Measurements from ENCODE around the gene ALDH3A1.

The ALDH3A1 gene

DNA sequence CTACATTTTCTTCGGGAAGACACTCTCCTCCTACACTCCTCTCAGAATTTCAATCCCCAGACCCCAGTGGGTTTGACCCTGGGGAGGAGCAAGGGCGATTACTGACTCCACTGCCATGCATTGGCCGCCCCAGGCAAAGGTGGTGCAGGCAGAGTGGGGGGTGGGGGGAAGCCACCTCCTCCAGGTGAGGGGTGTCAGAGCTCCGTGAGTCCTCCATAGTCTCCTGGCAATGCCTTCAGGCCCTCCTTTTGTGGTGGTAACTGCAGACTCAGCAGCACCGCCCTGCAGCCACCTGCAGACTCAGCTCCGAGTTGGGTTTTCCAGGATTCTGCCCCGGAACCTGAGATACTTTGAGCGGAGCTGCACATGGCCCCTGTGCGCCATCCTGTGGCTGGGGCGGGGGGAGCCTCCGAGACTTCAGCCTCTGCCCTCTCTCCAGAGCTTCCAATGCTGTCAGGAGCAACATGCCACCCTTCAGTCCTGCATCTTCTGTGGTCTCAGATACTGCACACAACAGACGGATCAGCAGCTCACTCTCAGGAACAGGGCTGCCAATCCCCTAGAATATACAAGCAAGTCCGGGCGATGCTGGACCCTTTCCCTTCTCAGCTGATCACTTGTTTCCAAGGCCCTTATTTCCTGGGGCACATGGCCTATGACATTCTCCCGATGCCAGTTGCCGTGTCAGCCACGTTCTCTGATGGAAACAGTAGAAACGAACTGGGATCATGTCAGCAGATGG is 29.3 kb downstream of the ALDH3A1 start:
- in situ Hi-C loops (cut with HindIII; ENCODE audit: low pct_ligation_motif_present, low sequenced_read_pairs): no loop called here
- no peaks in the 10 kb centered on the region for H3K27me3 ChIP-seq (replicated peaks)
- no peak overlapping the region for H3K27ac ChIP-seq
- no peak for DNase-seq
- TF ChIP-seq, protein P1, sequence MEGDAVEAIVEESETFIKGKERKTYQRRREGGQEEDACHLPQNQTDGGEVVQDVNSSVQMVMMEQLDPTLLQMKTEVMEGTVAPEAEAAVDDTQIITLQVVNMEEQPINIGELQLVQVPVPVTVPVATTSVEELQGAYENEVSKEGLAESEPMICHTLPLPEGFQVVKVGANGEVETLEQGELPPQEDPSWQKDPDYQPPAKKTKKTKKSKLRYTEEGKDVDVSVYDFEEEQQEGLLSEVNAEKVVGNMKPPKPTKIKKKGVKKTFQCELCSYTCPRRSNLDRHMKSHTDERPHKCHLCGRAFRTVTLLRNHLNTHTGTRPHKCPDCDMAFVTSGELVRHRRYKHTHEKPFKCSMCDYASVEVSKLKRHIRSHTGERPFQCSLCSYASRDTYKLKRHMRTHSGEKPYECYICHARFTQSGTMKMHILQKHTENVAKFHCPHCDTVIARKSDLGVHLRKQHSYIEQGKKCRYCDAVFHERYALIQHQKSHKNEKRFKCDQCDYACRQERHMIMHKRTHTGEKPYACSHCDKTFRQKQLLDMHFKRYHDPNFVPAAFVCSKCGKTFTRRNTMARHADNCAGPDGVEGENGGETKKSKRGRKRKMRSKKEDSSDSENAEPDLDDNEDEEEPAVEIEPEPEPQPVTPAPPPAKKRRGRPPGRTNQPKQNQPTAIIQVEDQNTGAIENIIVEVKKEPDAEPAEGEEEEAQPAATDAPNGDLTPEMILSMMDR (IDR thresholded peaks at IDR 0.05; ENCODE audit: low read depth, low read length, missing control alignments): peak; percentile 28
- no peak overlapping the region for H3K4me3 ChIP-seq (ENCODE audit: low read depth, low read length)
- no peaks in the 10 kb centered on the region for H3K36me3 ChIP-seq (replicated peaks)

DNA sequence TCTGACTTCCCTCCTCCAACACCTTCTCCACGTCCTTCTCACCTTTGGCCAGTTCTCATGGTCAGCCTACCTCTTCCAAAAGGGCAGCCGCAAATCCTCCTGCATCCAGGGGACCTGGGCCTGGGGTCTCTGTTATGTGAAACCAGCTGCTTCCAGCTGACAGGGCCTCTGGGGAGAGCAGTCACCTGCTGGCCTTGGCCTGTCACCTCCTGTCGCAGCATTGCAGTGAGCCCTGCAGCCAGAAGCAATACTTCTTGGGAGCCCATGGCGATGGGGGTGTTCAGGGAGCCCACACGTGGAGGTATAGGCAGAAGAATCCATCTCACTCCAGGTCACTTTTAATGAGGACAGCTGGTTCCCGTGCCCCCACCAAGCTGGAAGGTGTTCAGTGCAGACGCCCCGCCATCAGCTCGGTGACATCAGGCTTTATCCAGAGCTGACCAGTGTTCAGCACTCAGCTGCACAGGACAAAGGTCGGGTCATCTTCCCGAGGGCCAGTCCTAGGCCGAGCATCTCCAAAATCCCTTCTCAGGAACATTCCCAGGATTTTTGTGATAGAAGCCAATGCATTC is 30.0 kb downstream of the ALDH3A1 start:
- Histone ChIP-seq H3K4me3 (ENCODE audit: low read depth, low read length) (no peak overlapping the region), H3K36me3 (replicated peaks) (no peaks in the 10 kb centered on the region), H3K27me3 (replicated peaks) (no peaks in the 10 kb centered on the region), H3K27ac (no peak overlapping the region)
- TF ChIP-seq, protein P1 (IDR thresholded peaks at IDR 0.05; ENCODE audit: low read depth, low read length, missing control alignments): no peak
- no peak for DNase-seq
- in situ Hi-C loops (cut with HindIII; ENCODE audit: low pct_ligation_motif_present, low sequenced_read_pairs): no loop called here

DNA sequence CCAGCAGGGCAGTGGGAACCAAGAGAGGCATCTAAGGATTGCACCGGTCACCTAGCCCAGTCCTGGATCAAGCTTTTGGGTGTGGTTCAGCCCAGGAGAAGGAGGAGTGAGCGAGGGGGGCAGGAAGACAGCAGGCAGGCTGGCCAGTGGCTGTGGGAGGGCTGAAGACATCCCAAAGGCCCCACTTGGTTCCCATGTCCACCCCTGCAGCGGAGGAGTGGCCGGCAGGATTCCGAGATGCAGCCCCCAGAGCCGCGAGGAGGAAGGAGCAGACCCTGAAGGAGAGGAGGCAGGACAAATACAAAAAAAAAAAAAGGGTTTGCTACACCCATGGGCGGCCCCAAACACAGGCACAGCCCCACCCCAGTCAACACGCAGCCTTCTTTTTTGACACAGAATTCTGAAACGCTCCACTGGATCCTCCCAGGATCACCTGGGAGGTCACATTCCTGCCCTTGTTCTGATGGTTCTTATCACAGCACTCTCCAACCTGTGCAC is 30.6 kb downstream of the ALDH3A1 start:
- H3K27me3 ChIP-seq (replicated peaks): no peaks in the 10 kb centered on the region
- TF ChIP-seq, protein P1 (IDR thresholded peaks at IDR 0.05; ENCODE audit: low read depth, low read length, missing control alignments): no peak
- in situ Hi-C loops (cut with HindIII; ENCODE audit: low pct_ligation_motif_present, low sequenced_read_pairs): no loop called here
- H3K36me3 ChIP-seq (replicated peaks): no peaks in the 10 kb centered on the region
- H3K4me3 ChIP-seq (ENCODE audit: low read depth, low read length): no peak overlapping the region
- DNase-seq: no peak
- no peak overlapping the region for H3K27ac ChIP-seq

DNA sequence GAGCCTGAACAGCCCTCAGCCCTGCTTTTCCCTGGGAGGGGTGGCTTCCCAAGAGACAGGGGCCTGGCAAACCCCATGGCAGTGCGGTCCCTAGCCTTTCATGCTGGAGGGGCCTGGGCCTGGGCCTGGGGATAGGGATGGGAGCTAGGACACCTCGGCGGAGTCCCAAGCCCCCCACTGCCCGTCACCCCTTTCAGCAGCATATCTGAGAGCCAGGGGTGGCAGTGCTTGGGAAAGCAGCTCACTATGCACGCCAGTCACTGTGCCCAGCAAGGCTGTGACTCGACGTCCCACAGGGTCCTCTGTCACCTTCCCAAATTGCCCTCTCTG is 31.1 kb downstream of the ALDH3A1 start:
- in situ Hi-C loops (cut with HindIII; ENCODE audit: low pct_ligation_motif_present, low sequenced_read_pairs): no loop called here
- no peak for DNase-seq
- TF ChIP-seq, protein P1 (IDR thresholded peaks at IDR 0.05; ENCODE audit: low read depth, low read length, missing control alignments): no peak
- H3K4me3 ChIP-seq (ENCODE audit: low read depth, low read length): no peak overlapping the region
- H3K27ac ChIP-seq: no peak overlapping the region
- no peaks in the 10 kb centered on the region for H3K27me3 ChIP-seq (replicated peaks)
- no peaks in the 10 kb centered on the region for H3K36me3 ChIP-seq (replicated peaks)

DNA sequence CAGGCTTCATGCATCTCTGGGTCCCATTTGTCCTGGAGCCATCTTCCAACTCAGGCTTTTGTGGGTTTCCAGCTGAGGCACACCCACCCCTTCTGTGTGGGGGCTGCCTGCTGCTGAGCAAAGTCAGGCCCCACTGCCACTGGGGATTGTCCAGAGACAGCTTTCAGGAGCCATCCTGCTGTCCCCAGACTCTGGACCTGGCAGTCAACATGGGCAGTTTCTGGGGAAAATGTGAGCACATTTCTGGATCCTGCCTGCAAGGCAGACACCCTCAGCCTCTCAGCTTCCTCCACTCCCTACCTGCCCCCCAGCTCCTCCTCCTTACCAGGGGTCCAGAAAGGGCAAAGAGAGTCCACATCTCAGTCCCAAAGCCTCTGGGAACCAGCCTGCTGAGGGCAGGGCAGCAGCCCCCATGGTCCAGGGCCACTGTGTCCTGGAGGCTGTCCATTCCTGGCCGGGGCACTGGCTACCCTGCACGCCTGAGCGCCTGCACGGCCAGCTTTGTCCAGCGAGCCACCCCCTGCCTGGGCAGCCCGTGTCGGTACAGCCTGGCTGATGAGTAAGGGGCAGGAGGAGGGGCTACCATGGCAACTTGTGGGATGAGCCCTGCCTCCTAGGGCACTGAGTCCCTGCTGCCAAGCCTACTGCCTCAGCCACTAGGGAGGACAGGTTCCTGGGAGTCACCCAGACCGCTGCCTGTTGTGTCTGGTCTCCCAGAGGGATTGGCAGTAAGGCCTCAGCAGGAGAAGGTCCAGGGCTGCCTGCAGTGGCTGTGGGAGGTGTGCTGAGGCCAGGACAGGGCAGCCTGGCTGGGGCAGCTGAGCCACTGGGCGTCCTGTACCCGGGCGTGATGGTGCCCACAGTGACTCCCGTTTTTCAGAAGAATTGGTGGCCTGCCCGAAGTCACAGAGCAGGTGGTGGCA is 31.7 kb downstream of the ALDH3A1 start, which contains the start of gene SLC47A2:
SLC47A2 (minus strand) TSS at position 477 of the 923 bp plus-strand sequence; CDS start at position 448, 29 bp downstream.
- no peak for DNase-seq
- H3K36me3 ChIP-seq (replicated peaks): no peaks in the 10 kb centered on the region
- TF ChIP-seq, protein P1 (IDR thresholded peaks at IDR 0.05; ENCODE audit: low read depth, low read length, missing control alignments): no peak
- H3K27ac ChIP-seq: no peak within 1 kb of the TSS
- H3K27me3 ChIP-seq (replicated peaks): no peaks in the 10 kb centered on the region
- no peak within 1 kb of the TSS for H3K4me3 ChIP-seq (ENCODE audit: low read depth, low read length)
- in situ Hi-C loops (cut with HindIII; ENCODE audit: low pct_ligation_motif_present, low sequenced_read_pairs): no loop called here

Data from brain microvascular endothelial cell (primary cell).